ENCODE data around the gene ZFP42. TPM values are rescaled to one million over a fixed set of nuclear protein-coding genes. Genes with fewer than 3 reads are reported as not detected.
A peak's percentile ranks its signal among the peaks of the same experiment; 100 is the strongest.
"Not testable (repeated sequence)": the region's sequence is repeated elsewhere in the genome, so short reads cannot be mapped to it uniquely, and the experiment has no call there.

Gene ZFP42
- total RNA-seq, 2 donors from 2014 or later = not detected

GRCh38 chr4:188015025-188015940 is 19.7 kb downstream of the ZFP42 start:
- intact Hi-C loops (cut with DNase I, micrococcal nuclease) = no loop called here
- DNase-seq (peak in 1 of 2 donors; percentile 38), ATAC-seq (peak; percentile 42)

GRCh38 chr4:188016754-188017153 is 21.2 kb downstream of the ZFP42 start:
- ATAC-seq = no peak
- no peak for DNase-seq
- intact Hi-C loops (cut with DNase I, micrococcal nuclease) = no loop called here

- DNase-seq (no peak), ATAC-seq (no peak)
- intact Hi-C loops (cut with DNase I, micrococcal nuclease) = no loop called here
Measured at GRCh38 chr4:188018262-188018661, 22.7 kb downstream of the ZFP42 start.

- intact Hi-C loops (cut with DNase I, micrococcal nuclease) = no loop called here
- DNase-seq = peak; percentile 44 to 84
- ATAC-seq = peak; percentile 100
Measured at GRCh38 chr4:188021548-188022249, 26.1 kb downstream of the ZFP42 start.

GRCh38 chr4:188023682-188024081 is 28.1 kb downstream of the ZFP42 start:
- intact Hi-C loops (cut with DNase I, micrococcal nuclease) = no loop called here
- ATAC-seq = no peak
- DNase-seq = no peak

- DNase-seq (no peak), ATAC-seq (no peak)
- intact Hi-C loops (cut with DNase I, micrococcal nuclease) = no loop called here
Measured at GRCh38 chr4:188025476-188025875, 29.9 kb downstream of the ZFP42 start.

GRCh38 chr4:188029114-188029513 is 33.5 kb downstream of the ZFP42 start:
- no peak for DNase-seq
- intact Hi-C loops (cut with DNase I, micrococcal nuclease) = no loop called here
- ATAC-seq = no peak

- intact Hi-C loops (cut with DNase I, micrococcal nuclease) = no loop called here
- no peak for ATAC-seq
Measured at GRCh38 chr4:188030401-188030800, 34.8 kb downstream of the ZFP42 start.

GRCh38 chr4:188031751-188032150 is 36.2 kb downstream of the ZFP42 start:
- ATAC-seq = no peak
- intact Hi-C loops (cut with DNase I, micrococcal nuclease) = no loop called here
- no peak for DNase-seq

More at GRCh38 chr4:188030401-188030800, 34.8 kb downstream of the ZFP42 start:
- DNase-seq = no peak

GRCh38 chr4:188032170-188032569 is 36.6 kb downstream of the ZFP42 start:
- ATAC-seq = no peak
- no peak for DNase-seq
- intact Hi-C loops (cut with DNase I, micrococcal nuclease) = no loop called here

GRCh38 chr4:188032583-188032982 is 37.0 kb downstream of the ZFP42 start:
- ATAC-seq = no peak
- intact Hi-C loops (cut with DNase I, micrococcal nuclease) = no loop called here
- DNase-seq = no peak

GRCh38 chr4:188037003-188037713 is 41.6 kb downstream of the ZFP42 start:
- DNase-seq (no peak), ATAC-seq (no peak)
- intact Hi-C loops (cut with DNase I, micrococcal nuclease) = no loop called here

- intact Hi-C loops (cut with DNase I, micrococcal nuclease) = no loop called here
- no peak for DNase-seq
- ATAC-seq = no peak
Measured at GRCh38 chr4:188041721-188042120, 46.1 kb downstream of the ZFP42 start.

- ATAC-seq (no peak), DNase-seq (no peak)
- intact Hi-C loops (cut with DNase I, micrococcal nuclease) = no loop called here
Measured at GRCh38 chr4:188042191-188042590, 46.6 kb downstream of the ZFP42 start.

GRCh38 chr4:188043154-188043553 is 47.6 kb downstream of the ZFP42 start:
- DNase-seq = no peak
- intact Hi-C loops (cut with DNase I, micrococcal nuclease) = no loop called here
- ATAC-seq = no peak

- DNase-seq; intact Hi-C loops (cut with DNase I, micrococcal nuclease); ATAC-seq: not testable (repeated sequence)
Measured at GRCh38 chr4:188045461-188045860, 49.9 kb downstream of the ZFP42 start.

GRCh38 chr4:188046657-188047056 is 51.1 kb downstream of the ZFP42 start:
- DNase-seq (no peak), ATAC-seq (no peak)
- intact Hi-C loops (cut with DNase I, micrococcal nuclease) = no loop called here

- ATAC-seq (no peak), DNase-seq (no peak)
- intact Hi-C loops (cut with DNase I, micrococcal nuclease) = no loop called here
Measured at GRCh38 chr4:188053302-188053701, 57.7 kb downstream of the ZFP42 start.

Measured in left colon (tissue), 2 donors.